ENCODE results near the gene PSMB7.

Gene PSMB7

DNA sequence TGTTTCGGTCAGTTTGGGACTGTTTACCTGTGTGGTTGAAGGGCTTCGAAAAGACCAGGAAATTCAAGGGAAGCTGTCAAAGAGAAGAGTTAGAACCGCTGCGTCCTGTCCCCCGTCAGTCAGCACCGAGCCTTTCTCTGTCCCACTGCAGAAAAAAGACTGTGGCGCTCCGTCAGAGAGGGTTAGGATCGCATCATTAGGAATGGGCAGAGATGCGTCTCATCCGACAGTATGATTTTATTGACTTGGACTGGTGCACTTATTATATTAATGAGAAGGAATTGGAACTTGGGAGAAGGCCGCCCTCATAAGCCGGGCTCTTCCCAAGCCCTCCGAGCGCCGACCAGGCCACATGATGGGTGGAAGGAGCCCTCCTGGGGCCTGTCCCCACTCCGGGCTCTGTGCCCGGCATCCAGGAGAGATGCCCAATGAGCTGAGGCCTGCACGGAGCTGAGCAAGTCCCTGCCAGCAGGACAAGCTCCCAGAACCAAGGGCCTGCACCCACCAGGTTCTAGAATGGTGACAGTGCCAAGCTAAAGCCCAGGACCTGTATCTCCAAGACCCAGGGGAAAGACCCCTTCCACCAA lies 85.9 kb downstream of the PSMB7 start:
- Histone ChIP-seq H3K36me3 (ENCODE audit: control insufficient read depth in 1 of 2, insufficient read depth in 2 of 2, low read length in 2 of 2) (peaks cover 31 to 82% of the 10 kb centered on the region in 2 donors), H3K9me3 (ENCODE audit: control insufficient read depth in 1 of 2, low read length in 2 of 2) (no peaks in the 10 kb centered on the region), H3K4me1 (ENCODE audit: control insufficient read depth in 1 of 2, insufficient read depth in 2 of 2, low read length in 2 of 2) (no peaks in the 10 kb centered on the region), H3K9ac (ENCODE audit: low read depth in 1 of 2, low read length in 2 of 2) (no peak overlapping the region), H3K4me3 (ENCODE audit: low read depth in 1 of 2, low read length in 2 of 2) (no peak overlapping the region), H3K27me3 (ENCODE audit: control insufficient read depth in 1 of 2, insufficient read depth in 2 of 2, low read length in 2 of 2) (no peaks in the 10 kb centered on the region), H3K27ac (ENCODE audit: low read depth, low read length) (no peak overlapping the region)

DNA sequence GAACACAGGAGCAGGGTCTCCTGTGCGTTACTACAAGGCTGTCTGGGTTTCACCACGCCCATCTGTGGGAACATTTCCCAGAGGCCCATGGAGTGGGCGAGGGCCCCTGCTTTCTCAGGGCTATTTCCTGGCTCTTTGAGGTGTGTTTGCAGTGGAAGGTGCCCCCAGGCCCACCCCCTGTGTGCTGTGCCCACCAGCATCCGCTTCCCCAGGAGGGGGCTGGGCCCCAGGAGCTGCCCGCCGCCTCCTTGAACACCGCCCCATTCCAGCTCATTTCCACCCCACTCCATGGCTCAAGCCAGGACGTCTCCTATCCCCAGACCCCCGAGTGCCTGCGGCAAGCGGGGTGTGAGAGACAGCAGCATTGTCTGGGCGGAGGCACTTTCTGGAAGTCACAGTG lies 87.0 kb downstream of the PSMB7 start:
- Histone ChIP-seq H3K27me3 (ENCODE audit: control insufficient read depth in 1 of 2, insufficient read depth in 2 of 2, low read length in 2 of 2) (no peaks in the 10 kb centered on the region), H3K9ac (ENCODE audit: low read depth in 1 of 2, low read length in 2 of 2) (no peak overlapping the region), H3K9me3 (ENCODE audit: control insufficient read depth in 1 of 2, low read length in 2 of 2) (no peaks in the 10 kb centered on the region), H3K4me1 (ENCODE audit: control insufficient read depth in 1 of 2, insufficient read depth in 2 of 2, low read length in 2 of 2) (no peaks in the 10 kb centered on the region), H3K4me3 (ENCODE audit: low read depth in 1 of 2, low read length in 2 of 2) (no peak overlapping the region), H3K36me3 (ENCODE audit: control insufficient read depth in 1 of 2, insufficient read depth in 2 of 2, low read length in 2 of 2) (peaks cover 29 to 82% of the 10 kb centered on the region in 2 donors), H3K27ac (ENCODE audit: low read depth, low read length) (no peak overlapping the region)

DNA sequence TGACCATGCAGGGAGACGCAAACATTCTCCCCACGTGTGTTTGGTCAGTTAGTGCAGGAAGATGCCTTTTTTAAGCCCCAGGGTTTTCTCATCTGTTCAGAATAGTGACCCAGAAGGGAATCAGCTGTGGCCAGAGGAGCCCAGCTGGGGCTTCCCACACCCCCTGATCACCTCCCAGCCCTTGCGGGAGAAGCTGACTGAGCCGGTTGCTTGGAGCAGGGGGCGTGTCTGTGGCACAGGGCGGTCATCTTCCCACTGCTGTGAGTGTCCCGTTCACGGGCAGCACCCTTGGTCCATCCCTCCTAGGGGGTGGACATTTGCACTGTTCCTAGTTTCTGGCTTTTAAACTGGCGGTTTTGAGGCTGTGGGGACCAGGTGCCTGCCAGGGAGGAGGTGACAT lies 87.8 kb downstream of the PSMB7 start:
- no peaks in the 10 kb centered on the region for H3K9me3 ChIP-seq (ENCODE audit: control insufficient read depth in 1 of 2, low read length in 2 of 2)
- H3K9ac ChIP-seq (ENCODE audit: low read depth in 1 of 2, low read length in 2 of 2): no peak overlapping the region
- H3K36me3 ChIP-seq (ENCODE audit: control insufficient read depth in 1 of 2, insufficient read depth in 2 of 2, low read length in 2 of 2): peaks cover 37 to 78% of the 10 kb centered on the region in 2 donors
- H3K27ac ChIP-seq (ENCODE audit: low read depth, low read length): no peak overlapping the region
- H3K27me3 ChIP-seq (ENCODE audit: control insufficient read depth in 1 of 2, insufficient read depth in 2 of 2, low read length in 2 of 2): no peaks in the 10 kb centered on the region
- H3K4me3 ChIP-seq (ENCODE audit: low read depth in 1 of 2, low read length in 2 of 2): no peak overlapping the region
- H3K4me1 ChIP-seq (ENCODE audit: control insufficient read depth in 1 of 2, insufficient read depth in 2 of 2, low read length in 2 of 2): no peaks in the 10 kb centered on the region

DNA sequence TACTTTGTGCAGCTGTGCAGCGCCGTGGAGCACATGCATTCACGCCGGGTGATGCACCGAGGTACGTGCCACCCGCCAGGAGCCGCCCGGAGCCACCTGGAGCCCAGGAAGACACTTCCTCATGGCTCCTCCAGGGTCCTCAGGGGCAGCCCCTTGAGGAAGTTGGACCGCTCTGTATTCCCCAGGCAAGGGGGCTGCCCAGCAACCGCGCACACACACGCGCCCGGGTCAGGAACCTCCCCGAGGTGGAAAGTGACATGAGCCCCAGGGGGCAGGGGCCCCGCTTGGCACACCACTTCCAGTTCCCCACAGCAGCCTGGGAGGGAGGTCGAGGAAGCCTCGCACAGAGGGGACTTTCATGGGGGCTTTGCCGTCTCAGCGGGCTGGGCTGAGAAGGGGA lies 88.9 kb downstream of the PSMB7 start:
- no peaks in the 10 kb centered on the region for H3K9me3 ChIP-seq (ENCODE audit: control insufficient read depth in 1 of 2, low read length in 2 of 2)
- H3K27ac ChIP-seq (ENCODE audit: low read depth, low read length): no peak overlapping the region
- H3K36me3 ChIP-seq (ENCODE audit: control insufficient read depth in 1 of 2, insufficient read depth in 2 of 2, low read length in 2 of 2): peaks cover 41 to 78% of the 10 kb centered on the region in 2 donors
- H3K4me1 ChIP-seq (ENCODE audit: control insufficient read depth in 1 of 2, insufficient read depth in 2 of 2, low read length in 2 of 2): no peaks in the 10 kb centered on the region
- H3K9ac ChIP-seq (ENCODE audit: low read depth in 1 of 2, low read length in 2 of 2): no peak overlapping the region
- H3K27me3 ChIP-seq (ENCODE audit: control insufficient read depth in 1 of 2, insufficient read depth in 2 of 2, low read length in 2 of 2): no peaks in the 10 kb centered on the region
- no peak overlapping the region for H3K4me3 ChIP-seq (ENCODE audit: low read depth in 1 of 2, low read length in 2 of 2)

DNA sequence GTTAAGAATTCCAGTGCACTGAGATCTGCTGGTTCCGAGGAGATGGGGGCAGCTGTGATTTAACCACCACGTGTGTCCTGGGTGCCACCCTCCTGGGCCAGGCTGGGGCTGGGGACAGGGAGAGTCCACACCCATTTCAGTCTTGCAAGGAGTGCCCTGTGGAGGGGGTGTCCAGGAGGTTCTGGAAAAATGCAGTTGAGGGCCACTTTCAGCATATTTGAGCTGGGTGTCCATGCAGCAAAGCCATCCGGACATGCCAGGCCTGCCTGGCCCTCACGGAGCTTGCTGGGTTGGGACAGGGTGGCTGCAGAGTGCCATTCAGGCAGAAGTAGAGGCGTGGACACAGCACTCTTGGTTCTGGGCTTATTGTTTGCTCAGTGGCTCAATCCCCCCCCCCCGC lies 89.4 kb downstream of the PSMB7 start:
- peaks cover 46 to 82% of the 10 kb centered on the region in 2 donors for H3K36me3 ChIP-seq (ENCODE audit: control insufficient read depth in 1 of 2, insufficient read depth in 2 of 2, low read length in 2 of 2)
- H3K27me3 ChIP-seq (ENCODE audit: control insufficient read depth in 1 of 2, insufficient read depth in 2 of 2, low read length in 2 of 2): no peaks in the 10 kb centered on the region
- H3K4me1 ChIP-seq (ENCODE audit: control insufficient read depth in 1 of 2, insufficient read depth in 2 of 2, low read length in 2 of 2): no peaks in the 10 kb centered on the region
- H3K4me3 ChIP-seq (ENCODE audit: low read depth in 1 of 2, low read length in 2 of 2): no peak overlapping the region
- no peak overlapping the region for H3K9ac ChIP-seq (ENCODE audit: low read depth in 1 of 2, low read length in 2 of 2)
- H3K27ac ChIP-seq (ENCODE audit: low read depth, low read length): no peak overlapping the region
- no peaks in the 10 kb centered on the region for H3K9me3 ChIP-seq (ENCODE audit: control insufficient read depth in 1 of 2, low read length in 2 of 2)

DNA sequence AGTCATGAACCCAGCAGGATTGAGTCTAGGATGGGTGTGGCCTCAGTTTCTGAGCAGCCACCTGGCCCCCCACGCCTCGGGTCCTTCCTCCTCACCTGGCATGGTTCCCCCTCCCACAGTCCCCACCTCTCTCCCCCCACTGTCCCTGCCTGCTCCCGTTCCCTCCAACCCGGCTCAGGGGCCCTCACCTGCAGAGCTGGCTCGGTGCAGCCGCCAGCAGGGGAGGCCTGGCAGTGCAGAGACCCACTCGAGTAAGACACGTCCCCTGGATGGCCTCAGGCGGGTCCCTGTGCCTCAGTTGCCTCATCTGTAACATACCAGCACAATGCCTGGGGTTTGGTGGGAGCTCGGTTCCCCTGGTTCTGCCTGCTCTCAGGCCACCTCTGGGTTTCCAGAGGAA lies 91.3 kb downstream of the PSMB7 start:
- Histone ChIP-seq H3K9ac (ENCODE audit: low read depth in 1 of 2, low read length in 2 of 2) (no peak overlapping the region), H3K4me3 (ENCODE audit: low read depth in 1 of 2, low read length in 2 of 2) (no peak overlapping the region), H3K27ac (ENCODE audit: low read depth, low read length) (no peak overlapping the region), H3K9me3 (ENCODE audit: control insufficient read depth in 1 of 2, low read length in 2 of 2) (no peaks in the 10 kb centered on the region), H3K36me3 (ENCODE audit: control insufficient read depth in 1 of 2, insufficient read depth in 2 of 2, low read length in 2 of 2) (peaks cover 37 to 66% of the 10 kb centered on the region in 2 donors), H3K4me1 (ENCODE audit: control insufficient read depth in 1 of 2, insufficient read depth in 2 of 2, low read length in 2 of 2) (no peaks in the 10 kb centered on the region), H3K27me3 (ENCODE audit: control insufficient read depth in 1 of 2, insufficient read depth in 2 of 2, low read length in 2 of 2) (no peaks in the 10 kb centered on the region)

DNA sequence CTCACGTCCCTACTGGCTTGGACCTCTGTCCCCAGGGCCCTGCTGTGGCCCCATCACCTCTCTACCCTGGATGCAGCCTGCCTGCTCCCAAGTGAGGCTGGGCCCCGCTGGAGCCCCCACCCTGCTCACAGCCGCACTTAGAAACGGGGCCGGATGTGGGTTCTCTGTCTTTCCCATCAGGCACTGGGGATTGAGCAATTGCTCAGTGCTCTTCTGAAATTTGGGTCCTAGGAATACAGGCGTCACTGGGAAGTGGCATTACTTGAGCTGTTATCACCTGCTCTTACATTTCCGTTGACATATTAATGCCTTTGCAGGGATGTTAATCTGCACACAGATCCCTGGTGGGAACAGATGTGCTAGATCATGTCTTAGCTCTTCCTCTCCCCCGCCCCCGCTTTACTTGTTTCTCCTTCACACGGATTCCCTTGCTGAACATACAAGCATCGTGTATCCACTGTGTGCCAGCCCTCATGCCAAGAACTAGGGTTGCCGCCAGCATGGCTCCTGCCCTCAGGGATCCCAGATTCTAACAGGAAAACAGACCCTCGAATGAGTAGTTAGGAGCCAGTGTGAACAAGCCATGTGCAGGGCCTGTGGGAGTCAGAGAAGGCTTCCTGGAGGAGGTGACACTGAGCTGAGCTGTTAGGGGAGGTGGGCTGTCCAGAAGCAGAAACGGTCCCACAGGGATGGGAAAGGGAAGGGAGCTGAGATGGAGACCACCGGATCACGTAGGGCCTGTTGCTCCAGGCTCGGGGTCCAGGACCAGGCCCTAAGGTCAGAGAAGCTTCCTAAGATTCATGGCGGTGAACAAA lies 92.4 kb downstream of the PSMB7 start:
- Histone ChIP-seq H3K9ac (ENCODE audit: low read depth in 1 of 2, low read length in 2 of 2) (no peak overlapping the region), H3K27me3 (ENCODE audit: control insufficient read depth in 1 of 2, insufficient read depth in 2 of 2, low read length in 2 of 2) (no peaks in the 10 kb centered on the region), H3K27ac (ENCODE audit: low read depth, low read length) (no peak overlapping the region), H3K9me3 (ENCODE audit: control insufficient read depth in 1 of 2, low read length in 2 of 2) (no peaks in the 10 kb centered on the region), H3K4me1 (ENCODE audit: control insufficient read depth in 1 of 2, insufficient read depth in 2 of 2, low read length in 2 of 2) (no peaks in the 10 kb centered on the region), H3K4me3 (ENCODE audit: low read depth in 1 of 2, low read length in 2 of 2) (no peak overlapping the region), H3K36me3 (ENCODE audit: control insufficient read depth in 1 of 2, insufficient read depth in 2 of 2, low read length in 2 of 2) (peaks cover 27 to 56% of the 10 kb centered on the region in 2 donors)

DNA sequence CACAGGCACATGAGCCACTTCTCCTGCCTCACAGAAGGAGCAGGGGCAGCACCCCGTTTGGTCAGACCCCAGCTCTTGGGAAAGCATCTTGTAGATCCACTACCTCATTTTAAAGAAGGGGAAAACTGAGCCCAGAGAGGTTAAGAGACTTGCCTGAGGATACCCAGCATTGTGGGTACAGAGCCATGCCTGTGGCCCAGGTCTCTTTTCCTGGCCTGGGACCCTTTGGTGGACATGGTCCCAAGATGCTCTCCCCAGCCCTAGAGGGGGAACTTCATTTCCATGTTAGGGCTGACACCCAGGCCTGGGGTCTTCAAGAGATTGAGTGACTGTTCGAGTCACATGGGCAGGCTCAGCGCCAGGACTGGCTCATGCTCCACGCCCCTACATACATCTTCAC lies 93.3 kb downstream of the PSMB7 start:
- no peak overlapping the region for H3K27ac ChIP-seq (ENCODE audit: low read depth, low read length)
- H3K27me3 ChIP-seq (ENCODE audit: control insufficient read depth in 1 of 2, insufficient read depth in 2 of 2, low read length in 2 of 2): no peaks in the 10 kb centered on the region
- no peaks in the 10 kb centered on the region for H3K4me1 ChIP-seq (ENCODE audit: control insufficient read depth in 1 of 2, insufficient read depth in 2 of 2, low read length in 2 of 2)
- H3K4me3 ChIP-seq (ENCODE audit: low read depth in 1 of 2, low read length in 2 of 2): no peak overlapping the region
- H3K36me3 ChIP-seq (ENCODE audit: control insufficient read depth in 1 of 2, insufficient read depth in 2 of 2, low read length in 2 of 2): peaks cover 19 to 52% of the 10 kb centered on the region in 2 donors
- H3K9ac ChIP-seq (ENCODE audit: low read depth in 1 of 2, low read length in 2 of 2): no peak overlapping the region
- no peaks in the 10 kb centered on the region for H3K9me3 ChIP-seq (ENCODE audit: control insufficient read depth in 1 of 2, low read length in 2 of 2)

DNA sequence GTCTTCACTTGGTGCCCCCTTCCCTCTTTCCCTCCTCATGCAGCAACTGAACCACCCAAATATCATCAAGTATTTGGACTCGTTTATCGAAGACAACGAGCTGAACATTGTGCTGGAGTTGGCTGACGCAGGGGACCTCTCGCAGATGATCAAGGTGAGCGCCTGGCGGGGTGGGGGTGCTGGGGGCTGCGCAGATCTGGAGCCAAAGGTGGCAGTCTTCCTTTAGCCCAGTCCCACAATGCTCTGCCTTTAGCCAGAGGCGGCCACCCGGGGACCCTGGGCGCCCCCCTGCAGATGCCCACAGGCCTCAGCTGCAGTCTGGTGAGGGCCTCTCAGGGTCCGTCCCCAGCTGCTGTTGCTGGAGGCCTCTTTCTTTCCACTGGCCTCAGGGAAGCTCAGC lies 93.8 kb downstream of the PSMB7 start:
- peaks cover 25 to 49% of the 10 kb centered on the region in 2 donors for H3K36me3 ChIP-seq (ENCODE audit: control insufficient read depth in 1 of 2, insufficient read depth in 2 of 2, low read length in 2 of 2)
- H3K9me3 ChIP-seq (ENCODE audit: control insufficient read depth in 1 of 2, low read length in 2 of 2): no peaks in the 10 kb centered on the region
- H3K9ac ChIP-seq (ENCODE audit: low read depth in 1 of 2, low read length in 2 of 2): no peak overlapping the region
- no peak overlapping the region for H3K27ac ChIP-seq (ENCODE audit: low read depth, low read length)
- H3K27me3 ChIP-seq (ENCODE audit: control insufficient read depth in 1 of 2, insufficient read depth in 2 of 2, low read length in 2 of 2): no peaks in the 10 kb centered on the region
- no peak overlapping the region for H3K4me3 ChIP-seq (ENCODE audit: low read depth in 1 of 2, low read length in 2 of 2)
- no peaks in the 10 kb centered on the region for H3K4me1 ChIP-seq (ENCODE audit: control insufficient read depth in 1 of 2, insufficient read depth in 2 of 2, low read length in 2 of 2)

DNA sequence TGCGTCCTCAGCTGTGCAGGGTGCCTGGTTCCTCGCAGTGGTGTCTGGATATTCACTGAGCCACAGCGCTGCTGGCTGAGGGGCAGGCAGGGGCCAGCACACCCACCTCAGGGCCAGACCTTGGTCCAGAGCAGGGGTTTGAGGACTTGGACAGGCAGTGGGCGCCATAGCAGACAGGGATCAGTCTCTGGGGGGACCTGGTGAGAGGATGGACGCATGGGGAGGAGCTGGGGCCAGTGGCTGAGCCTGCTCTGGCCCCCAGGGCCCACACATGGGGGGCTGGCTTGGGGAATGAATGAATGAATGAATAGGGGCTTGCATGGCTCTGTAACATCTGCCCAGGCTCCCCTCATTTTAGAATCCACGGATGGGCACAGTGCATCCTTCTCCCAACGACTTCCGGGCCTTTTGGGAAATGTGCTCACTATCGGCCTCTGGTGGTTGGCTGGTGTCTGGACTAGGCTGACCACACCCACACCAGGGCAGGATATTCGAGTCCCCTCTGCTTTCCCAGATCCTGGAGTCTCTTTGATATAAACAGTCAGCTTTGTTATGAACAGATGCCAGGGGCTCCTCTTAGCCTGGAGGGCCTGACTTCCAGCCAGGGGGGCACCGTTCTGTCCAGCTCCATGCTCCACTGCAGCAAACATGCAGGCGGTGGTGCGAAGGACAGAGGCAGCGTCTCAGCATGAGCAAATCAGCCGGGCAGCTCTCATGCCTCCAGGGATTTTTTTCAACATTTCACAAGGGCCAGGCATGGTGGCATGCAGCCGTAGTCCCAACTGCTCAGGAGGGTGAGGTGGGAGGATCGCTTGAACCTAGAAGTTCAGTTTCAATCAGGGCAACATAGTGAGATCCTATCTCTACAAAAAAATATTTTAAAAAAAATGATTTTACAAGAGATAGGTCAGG lies 94.9 kb downstream of the PSMB7 start:
- no peak overlapping the region for H3K9ac ChIP-seq (ENCODE audit: low read depth in 1 of 2, low read length in 2 of 2)

More for the DNA sequence above, 94.9 kb downstream of the PSMB7 start:
- Histone ChIP-seq H3K27ac (ENCODE audit: low read depth, low read length) (no peak overlapping the region), H3K36me3 (ENCODE audit: control insufficient read depth in 1 of 2, insufficient read depth in 2 of 2, low read length in 2 of 2) (peaks cover 33 to 49% of the 10 kb centered on the region in 2 donors), H3K4me3 (ENCODE audit: low read depth in 1 of 2, low read length in 2 of 2) (no peak overlapping the region), H3K4me1 (ENCODE audit: control insufficient read depth in 1 of 2, insufficient read depth in 2 of 2, low read length in 2 of 2) (no peaks in the 10 kb centered on the region), H3K9me3 (ENCODE audit: control insufficient read depth in 1 of 2, low read length in 2 of 2) (no peaks in the 10 kb centered on the region), H3K27me3 (ENCODE audit: control insufficient read depth in 1 of 2, insufficient read depth in 2 of 2, low read length in 2 of 2) (no peaks in the 10 kb centered on the region)

Measured in duodenal mucosa (tissue), 2 donors.